Measurements from ENCODE around the gene LRRC8D. TPM values are rescaled to one million over a fixed set of nuclear protein-coding genes. Genes with fewer than 3 reads are reported as not detected.
A peak's percentile ranks its signal among the peaks of the same experiment; 100 is the strongest.

LRRC8D gene
- total and polyA plus RNA-seq, 9 of the 15 experiments (the other 6 are each of a cell fraction or from before 2014, with no cell fraction given): 3.4 to 53.9 (median 15.9) TPM

- no peak for TF ChIP-seq PBX2 (CRISPR knock-in tag; IDR thresholded peaks at IDR 0.05; ENCODE audit: low read depth)
- peak; percentile 41; the same call in 1 of the 2 replicates for TF ChIP-seq PBX2 (tag; conservative IDR thresholded peaks at IDR 0.05; ENCODE audit: low read depth)
- no peak for TF ChIP-seq DMBX1 (CRISPR knock-in tag; IDR thresholded peaks at IDR 0.05; ENCODE audit: borderline replicate concordance)
- no peak for TF ChIP-seq HNRNPLL (IDR thresholded peaks at IDR 0.05; ENCODE audit: low read depth, low read length, poor library complexity, severe bottlenecking)
- TF ChIP-seq BRF2 (IDR thresholded peaks at IDR 0.05; ENCODE audit: borderline replicate concordance, insufficient read depth, insufficient read length): no peak
- peak; percentile 64 for TF ChIP-seq FOSL1 (tag; conservative IDR thresholded peaks at IDR 0.05)
- no peak for TF ChIP-seq FOXA1 (IDR thresholded peaks at IDR 0.05; ENCODE audit: borderline replicate concordance)
- TF ChIP-seq HIVEP1 (CRISPR knock-in tag; IDR thresholded peaks at IDR 0.05): no peak
- peak; percentile 79 to 83 (median 80) for TF ChIP-seq CTCF (IDR thresholded peaks at IDR 0.05 in 2 of 3, conservative IDR thresholded peaks at IDR 0.05 in 1 of 3; ENCODE audit: insufficient read depth in 2 of 3, low read depth in 1 of 3, low read length in 3 of 3)
- no peak for TF ChIP-seq ATF1 (CRISPR knock-in tag; IDR thresholded peaks at IDR 0.05)
- TF ChIP-seq ATF1 (tag; IDR thresholded peaks at IDR 0.05): peak; percentile 33; the same call in 1 of the 2 replicates
- peak; percentile 63; the same call in 1 of the 2 replicates for TF ChIP-seq TOE1 (IDR thresholded peaks at IDR 0.05; ENCODE audit: borderline replicate concordance)
- TF ChIP-seq TOE1 (CRISPR knock-in tag; IDR thresholded peaks at IDR 0.05; ENCODE audit: borderline replicate concordance, low read depth): no peak
- TF ChIP-seq ZNF197 (CRISPR knock-in tag; IDR thresholded peaks at IDR 0.05; ENCODE audit: low read depth): 0 out of 2 replicates have a peak, but pooled peaks have one; percentile 50
- peak in 1 of 2 experiments; percentile 84; a peak in 2 of 4 replicates for TF ChIP-seq RCOR1 (IDR thresholded peaks at IDR 0.05; ENCODE audit: borderline replicate concordance in 1 of 2, low read depth in 2 of 2, low read length in 2 of 2)
- peak; percentile 32; the same call in 1 of the 2 replicates for TF ChIP-seq KLF16 (IDR thresholded peaks at IDR 0.05)
- TF ChIP-seq ZNF280B (CRISPR knock-in tag; IDR thresholded peaks at IDR 0.05): no peak
- peak; percentile 66; the same call in 1 of the 2 replicates for TF ChIP-seq ARID2 (IDR thresholded peaks at IDR 0.05)
- TF ChIP-seq ARID1B (IDR thresholded peaks at IDR 0.05): peak; percentile 41; the same call in 1 of the 2 replicates
These were observed 132.3 kb downstream of the LRRC8D start (continued) for GRCh38 chr1:89953131-89953626.
